Hepatocyte (in vitro differentiated cells): ENCODE data around the gene TMEM117.

Source experiments
- EZH2 ChIP-seq: fragments of 200-600 bp; sonication (generic); IDR thresholded peaks from 2 replicates; pipeline ENCODE4 v1.6.1; 2016; ENCODE audit warnings: antibody characterized with exemption, mild to moderate bottlenecking, borderline replicate concordance
- EZH2phosphoT487 ChIP-seq: fragments of 200-600 bp; sonication (generic); IDR thresholded peaks from one replicate; pipeline ENCODE4 v1.6.1; 2018; ENCODE audit warnings: antibody characterized with exemption, mild to moderate bottlenecking, low read depth, moderate library complexity; ENCODE audit not compliant: unreplicated experiment, severe bottlenecking
- TF ChIP-seq, protein P1 (sequence below): fragments of 200-600 bp; sonication (generic); IDR thresholded peaks from 2 replicates; pipeline ENCODE4 v1.5.1; 2016; ENCODE audit warnings: antibody characterized with exemption, mild to moderate bottlenecking; ENCODE audit not compliant: poor library complexity

DNA sequence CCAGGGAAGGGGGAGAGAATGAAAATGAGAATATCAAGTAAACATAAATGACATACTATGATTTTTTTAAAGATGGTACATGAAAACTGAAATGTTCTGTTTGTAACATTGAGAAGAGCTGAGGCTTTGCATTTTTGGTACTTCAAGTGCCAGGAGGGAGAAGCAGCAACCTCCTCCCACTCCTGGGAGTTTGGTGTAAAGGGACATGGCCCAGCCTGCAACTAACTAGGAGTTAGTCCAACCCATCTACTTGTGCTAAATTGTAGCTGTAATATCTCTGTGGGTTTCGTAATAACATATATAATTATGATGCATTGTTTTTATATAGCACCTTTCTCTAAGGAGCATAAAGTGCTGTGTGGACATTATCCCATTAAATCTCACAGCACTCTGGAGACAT, 522.8 kb downstream of the TMEM117 start:
- TF ChIP-seq, protein P1, sequence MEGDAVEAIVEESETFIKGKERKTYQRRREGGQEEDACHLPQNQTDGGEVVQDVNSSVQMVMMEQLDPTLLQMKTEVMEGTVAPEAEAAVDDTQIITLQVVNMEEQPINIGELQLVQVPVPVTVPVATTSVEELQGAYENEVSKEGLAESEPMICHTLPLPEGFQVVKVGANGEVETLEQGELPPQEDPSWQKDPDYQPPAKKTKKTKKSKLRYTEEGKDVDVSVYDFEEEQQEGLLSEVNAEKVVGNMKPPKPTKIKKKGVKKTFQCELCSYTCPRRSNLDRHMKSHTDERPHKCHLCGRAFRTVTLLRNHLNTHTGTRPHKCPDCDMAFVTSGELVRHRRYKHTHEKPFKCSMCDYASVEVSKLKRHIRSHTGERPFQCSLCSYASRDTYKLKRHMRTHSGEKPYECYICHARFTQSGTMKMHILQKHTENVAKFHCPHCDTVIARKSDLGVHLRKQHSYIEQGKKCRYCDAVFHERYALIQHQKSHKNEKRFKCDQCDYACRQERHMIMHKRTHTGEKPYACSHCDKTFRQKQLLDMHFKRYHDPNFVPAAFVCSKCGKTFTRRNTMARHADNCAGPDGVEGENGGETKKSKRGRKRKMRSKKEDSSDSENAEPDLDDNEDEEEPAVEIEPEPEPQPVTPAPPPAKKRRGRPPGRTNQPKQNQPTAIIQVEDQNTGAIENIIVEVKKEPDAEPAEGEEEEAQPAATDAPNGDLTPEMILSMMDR: no peak
- no peak for TF ChIP-seq EZH2
- TF ChIP-seq EZH2phosphoT487: no peak
